HG03558 (cell line): ENCODE data around the gene MYOM1.
A peak's percentile ranks its signal among the peaks of the same experiment; 100 is the strongest.
"Not testable (repeated sequence)": the region's sequence is repeated elsewhere in the genome, so short reads cannot be mapped to it uniquely, and the experiment has no call there.

Experiments
- ATAC-seq: cut with Tn5 transposase; IDR thresholded peaks from one replicate; pipeline ENCODE4 v1.9.1; 2021; ENCODE audit warnings: moderate number of reproducible peaks; ENCODE audit not compliant: unreplicated experiment; ENCODE audit errors: extremely low read depth

Gene MYOM1

DNA sequence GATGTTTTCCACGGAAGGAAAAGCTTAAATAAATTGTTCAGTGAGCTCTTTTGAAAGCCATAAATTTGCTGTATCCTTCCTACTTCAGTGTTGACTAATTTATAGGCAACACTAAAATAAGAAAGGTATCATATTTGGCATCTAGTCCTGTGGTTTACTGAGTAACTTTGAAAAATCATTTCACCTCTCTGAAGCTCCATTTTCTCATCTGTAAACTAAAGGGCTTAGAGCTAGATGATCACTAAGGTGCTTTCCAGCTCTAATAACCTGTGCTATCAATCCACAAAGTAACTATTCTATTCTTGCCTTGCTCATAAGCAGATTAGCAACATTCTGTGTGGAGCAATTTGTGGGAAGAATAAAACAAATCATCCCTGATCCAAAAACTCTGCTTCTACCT is 3.6 kb upstream of the MYOM1 start:
- no peak for ATAC-seq

DNA sequence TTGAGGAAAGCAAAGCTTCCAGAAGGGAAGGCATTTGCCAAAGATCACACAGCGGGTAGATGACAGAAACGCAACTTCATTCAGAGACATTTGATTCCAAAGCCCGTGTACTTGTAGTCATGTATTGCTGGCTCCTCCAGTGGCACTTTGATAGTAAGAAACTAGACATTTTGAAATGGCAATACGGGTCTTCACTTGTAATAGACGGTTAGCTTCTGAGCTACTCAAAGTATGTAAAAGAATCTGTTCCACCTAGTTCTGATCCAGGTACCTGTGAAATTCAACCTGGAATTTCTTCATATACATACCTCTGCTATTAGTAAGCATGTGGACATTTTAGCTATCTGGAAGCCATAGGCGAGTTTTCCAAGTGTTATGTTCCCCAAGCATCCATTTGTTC is 1.7 kb upstream of the MYOM1 start:
- ATAC-seq, result no peak

DNA sequence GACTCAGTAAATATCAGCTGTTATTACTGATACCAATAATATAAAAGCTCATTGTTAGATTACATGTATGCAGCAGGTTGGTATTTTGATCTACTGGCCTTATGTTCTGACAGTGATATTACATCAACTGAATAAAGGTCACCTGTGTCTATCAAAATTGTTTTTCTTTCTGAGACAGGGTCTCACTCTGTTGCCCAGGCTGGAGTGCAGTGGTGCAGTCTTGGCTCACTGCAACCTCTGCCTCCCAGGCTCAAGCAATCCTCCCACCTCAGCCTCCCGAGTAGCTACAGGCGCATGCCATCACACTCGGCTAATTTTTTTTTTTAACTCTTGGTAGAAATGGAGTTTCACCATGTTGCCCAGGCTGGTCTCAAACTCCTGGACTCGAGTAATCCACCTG is 1.1 kb upstream of the MYOM1 start:
- not testable (repeated sequence) for ATAC-seq

DNA sequence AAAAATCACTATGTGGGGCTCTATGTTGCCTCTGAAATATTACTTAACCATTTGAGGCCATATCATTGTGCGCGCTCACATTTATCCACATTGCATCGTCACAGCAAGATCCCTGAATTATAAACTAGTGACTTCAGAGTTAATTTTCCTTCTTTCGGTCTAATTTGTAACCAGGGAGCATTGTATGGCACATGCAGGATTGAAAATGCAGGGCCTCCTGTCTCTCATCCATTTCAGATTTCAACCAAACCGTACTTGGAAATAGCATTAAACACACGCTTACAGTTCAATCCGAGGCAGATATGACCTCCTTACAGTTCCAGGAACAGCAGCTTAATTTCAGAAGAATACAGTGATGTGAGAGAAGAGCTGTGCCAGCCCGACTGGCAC is 532 bp downstream of the MYOM1 start:
- ATAC-seq, result no peak

DNA sequence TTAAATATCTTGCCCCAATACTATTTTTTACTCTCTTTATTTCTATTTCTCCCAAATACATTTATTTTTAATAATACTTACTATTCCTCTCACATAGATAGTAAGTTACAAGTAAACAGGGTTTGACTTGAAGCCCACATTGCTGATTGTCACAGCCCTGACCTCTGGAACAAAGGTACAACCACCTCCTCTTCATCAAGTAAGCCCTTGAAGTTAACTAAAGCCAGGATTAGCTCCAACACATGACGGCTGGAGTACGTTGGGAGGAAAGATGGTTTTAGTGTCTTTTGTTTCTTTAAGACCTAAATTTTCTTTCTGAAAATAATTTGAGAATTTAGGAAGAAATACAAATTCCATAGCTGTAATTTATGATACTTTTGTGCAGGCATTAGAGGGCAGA is 949 bp downstream of the MYOM1 start:
- no peak for ATAC-seq

GRCh38 chr18:3217948-3218647 is 1.7 kb downstream of the MYOM1 start:
- ATAC-seq, result no peak

- no peak for ATAC-seq
Measured at GRCh38 chr18:3216987-3217386, 2.8 kb downstream of the MYOM1 start.

DNA sequence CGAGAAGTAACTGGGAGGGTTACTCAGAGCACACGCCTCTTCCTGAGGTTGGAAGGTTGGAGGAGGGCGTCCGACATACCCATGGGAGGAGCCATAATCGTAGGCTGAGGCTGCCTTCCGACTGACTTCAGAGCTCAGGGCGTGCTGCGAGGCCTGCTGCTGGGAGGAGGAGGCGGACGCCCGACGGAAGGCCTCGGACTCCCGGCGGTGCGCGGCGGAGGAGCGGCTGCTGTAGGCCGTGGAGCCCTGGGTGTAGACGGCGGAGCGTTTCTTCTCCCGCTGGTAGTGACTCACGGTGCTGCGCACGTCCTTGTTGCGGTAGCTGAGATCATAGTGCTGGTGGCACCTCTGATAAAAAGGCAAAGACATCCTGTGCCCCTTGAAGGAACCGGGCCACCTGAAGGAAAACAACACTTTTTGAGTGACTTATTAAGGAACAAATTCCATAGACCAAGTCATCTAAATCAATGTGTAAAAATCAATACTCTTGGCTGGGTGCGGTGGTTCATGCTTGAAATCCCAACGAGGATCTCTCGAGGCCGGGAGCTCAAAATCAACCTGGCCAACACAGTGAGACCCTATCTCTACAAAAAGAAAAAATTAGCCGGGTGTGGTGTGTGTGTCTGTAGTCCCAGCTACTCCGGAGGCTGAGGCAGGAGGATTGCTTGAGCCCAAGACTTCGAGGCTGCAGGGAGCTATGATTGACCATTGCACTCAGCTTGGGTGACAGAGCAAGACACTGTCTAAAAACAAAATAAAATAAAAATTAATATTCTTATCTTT is 4.7 kb downstream of the MYOM1 start:
- no peak for ATAC-seq

GRCh38 chr18:3213300-3214059 is 6.3 kb downstream of the MYOM1 start:
- no peak for ATAC-seq

DNA sequence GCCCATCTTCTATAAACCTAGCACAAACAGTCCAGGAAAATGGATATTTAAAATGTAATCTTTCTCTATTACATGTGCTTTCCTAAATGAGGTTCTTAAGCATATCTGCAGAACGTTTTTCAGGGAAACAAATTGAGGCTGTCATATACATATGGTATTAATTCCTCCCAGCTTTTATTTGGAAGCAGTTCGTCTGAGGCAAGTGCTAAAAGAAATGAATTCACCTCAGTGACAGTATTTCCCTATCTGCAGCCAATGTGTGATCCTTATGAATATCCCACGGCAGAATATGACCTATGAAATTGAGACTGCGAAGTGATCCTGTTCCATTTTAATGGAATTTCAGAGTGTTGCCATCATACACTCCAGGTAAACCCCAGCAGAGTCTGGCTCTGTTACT is 7.1 kb downstream of the MYOM1 start:
- no peak for ATAC-seq

DNA sequence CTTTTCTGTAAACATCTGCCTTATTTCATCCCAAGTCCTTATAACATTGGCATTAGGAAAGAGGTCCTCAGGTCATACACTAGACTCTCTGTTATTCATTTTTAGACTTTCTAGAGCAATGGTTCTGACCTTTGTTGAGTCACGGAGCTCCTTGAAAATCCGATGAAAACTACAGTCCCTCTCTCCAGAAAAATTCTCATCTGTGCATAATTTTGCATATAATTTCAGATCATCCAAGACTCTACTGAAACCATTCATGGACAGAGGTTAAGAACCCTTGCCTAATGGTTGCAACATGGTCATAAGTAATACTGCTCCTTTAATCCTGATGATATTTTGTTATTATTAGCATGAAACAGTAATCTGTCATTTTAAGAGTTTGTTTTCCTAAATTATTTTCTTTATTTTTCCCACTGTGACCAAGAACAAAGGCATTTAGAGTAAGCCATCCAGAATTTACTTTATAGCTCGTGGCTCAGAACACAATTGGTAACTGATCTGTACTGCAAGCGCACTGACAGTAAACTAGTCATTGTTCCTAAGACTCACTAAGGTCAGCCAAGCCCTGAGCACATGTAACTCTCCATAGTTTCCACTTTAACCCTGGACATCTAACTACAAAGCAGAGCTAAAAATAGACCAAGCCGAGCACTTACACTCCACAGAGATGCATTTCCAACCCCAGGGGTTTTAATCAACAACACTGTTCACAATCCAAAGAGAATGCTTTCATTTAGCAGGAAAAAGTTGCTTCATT is 8.4 kb downstream of the MYOM1 start:
- no peak for ATAC-seq

- peak; percentile 80 for ATAC-seq
Measured at GRCh38 chr18:3209859-3210569, 9.8 kb downstream of the MYOM1 start.

- ATAC-seq, result no peak
Measured at GRCh38 chr18:3207565-3207964, 12.2 kb downstream of the MYOM1 start.

- ATAC-seq, result no peak
Measured at GRCh38 chr18:3205239-3205638, 14.5 kb downstream of the MYOM1 start.

DNA sequence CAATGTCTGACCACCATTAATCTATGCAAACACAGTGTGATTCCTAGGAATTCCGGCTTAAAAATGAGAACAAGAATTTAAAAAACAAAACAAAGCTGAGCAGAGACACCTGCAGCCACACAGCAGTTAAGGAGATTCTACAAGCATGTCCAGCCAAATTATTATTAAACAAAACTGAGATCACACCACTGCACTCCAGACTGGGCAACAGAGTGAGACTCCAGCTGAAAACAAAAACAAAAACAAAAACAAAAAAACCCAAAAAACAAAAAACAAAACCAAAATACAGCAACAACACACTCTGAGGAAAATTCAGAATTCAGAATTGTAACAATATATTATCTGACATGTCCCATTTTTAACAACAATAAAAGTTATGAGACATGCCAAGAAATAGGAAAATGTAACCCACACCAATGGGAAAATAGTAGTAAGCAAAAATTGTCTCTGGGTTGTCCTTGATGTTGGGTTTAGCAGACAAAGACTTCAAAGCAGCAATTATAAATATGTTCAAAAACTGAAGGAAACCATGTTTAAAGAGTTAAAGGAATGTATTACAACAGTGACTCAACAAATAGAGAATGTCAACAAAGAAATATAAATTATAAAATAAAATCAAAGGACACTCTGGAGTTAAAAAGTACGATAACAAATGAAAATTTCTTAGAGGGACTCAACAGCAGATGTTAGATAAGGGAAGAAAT is 19.7 kb downstream of the MYOM1 start:
- no peak for ATAC-seq

GRCh38 chr18:3198260-3198860 is 21.4 kb downstream of the MYOM1 start:
- ATAC-seq, result not testable (repeated sequence)

DNA sequence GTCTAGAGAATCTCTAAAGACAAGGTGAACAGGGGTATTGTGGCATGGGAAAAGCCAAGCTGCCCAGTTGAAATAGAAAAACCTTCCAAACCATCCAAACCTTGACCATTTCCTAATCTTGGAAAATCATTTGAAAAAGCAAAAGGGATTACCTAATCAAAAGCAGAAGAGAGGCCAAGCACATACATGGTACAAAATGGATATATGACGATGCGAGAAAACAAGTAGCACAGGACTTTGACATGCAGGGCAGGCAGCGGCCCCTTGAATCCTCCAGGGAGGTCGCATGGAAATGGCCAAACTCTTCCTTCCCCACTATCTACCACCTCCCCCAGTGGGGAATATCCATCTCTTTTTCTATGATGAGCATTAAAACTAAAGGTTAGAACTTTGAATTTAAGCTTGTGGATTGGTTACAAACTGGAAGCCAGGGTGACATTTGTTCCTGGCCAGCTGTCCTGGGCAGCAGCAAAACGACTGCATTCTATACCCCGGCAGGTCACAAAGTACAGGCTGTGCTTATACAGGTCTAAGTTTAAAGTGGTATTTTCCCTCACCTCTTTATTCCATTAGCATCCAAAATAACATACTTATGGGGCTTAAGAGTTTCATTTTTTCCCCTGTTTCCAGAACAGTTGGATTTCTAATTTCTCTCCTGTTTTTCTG is 24.7 kb downstream of the MYOM1 start:
- no peak for ATAC-seq

DNA sequence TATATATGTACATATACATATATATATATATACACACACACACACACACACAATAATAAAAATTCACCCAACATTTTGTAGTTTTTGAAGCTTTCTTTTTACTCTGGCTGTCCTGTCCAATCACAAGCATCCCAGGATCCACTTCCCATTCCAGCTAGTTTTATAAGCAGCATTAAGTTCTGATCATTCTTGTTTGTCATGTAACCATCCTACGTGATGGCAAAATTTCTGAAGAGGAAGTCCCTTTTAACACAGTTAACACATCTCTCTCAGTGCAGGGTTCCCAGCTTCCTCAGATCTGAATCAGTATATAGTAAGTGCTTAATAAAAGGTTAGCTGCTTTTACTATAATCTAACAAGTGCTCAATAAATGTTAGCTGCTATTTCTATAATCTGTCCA is 26.4 kb downstream of the MYOM1 start:
- no peak for ATAC-seq
